ENCODE results near the gene CCL16. TPM values are rescaled to one million over a fixed set of nuclear protein-coding genes. Genes with fewer than 3 reads are reported as not detected.

The CCL16 gene
- total RNA-seq = under 1 TPM in 1 of 3 donors, not detected in 2; 0.48 TPM

GRCh38 chr17:35981246-35981645, at the start of gene CCL16:
CCL16 (minus strand) TSS chr17:35981497; CDS start chr17:35981420, 77 bp downstream.
- Histone ChIP-seq H3K27me3 (no peaks in the 10 kb centered on the region), H3K27ac (no peak within 1 kb of the TSS), H3K36me3 (no peaks in the 10 kb centered on the region), H3K4me3 (no peak within 1 kb of the TSS), H3K4me1 (no peaks in the 10 kb centered on the region), H3K9me3 (no peaks in the 10 kb centered on the region)
- no peak for DNase-seq (ENCODE audit: low spot score in 2 of 2)
- intact Hi-C loops (cut with DNase I; ENCODE audit: low total_unique reads) = loop anchor here (2.0 kb wide), 1 partner anchor 36 kb away; the partner anchor contains the start of gene CCL23
- TF ChIP-seq POLR2AphosphoS5 (IDR thresholded peaks at IDR 0.05) (no peak), CTCF (IDR thresholded peaks at IDR 0.05) (no peak), POLR2A (IDR thresholded peaks at IDR 0.05) (no peak)

- Histone ChIP-seq H3K27ac (no peak overlapping the region), H3K36me3 (no peaks in the 10 kb centered on the region), H3K9me3 (no peaks in the 10 kb centered on the region), H3K4me3 (no peak overlapping the region), H3K27me3 (no peaks in the 10 kb centered on the region), H3K4me1 (no peaks in the 10 kb centered on the region)
- intact Hi-C loops (cut with DNase I; ENCODE audit: low total_unique reads) = no loop called here
- TF ChIP-seq CTCF (IDR thresholded peaks at IDR 0.05) = no peak
- no peak for TF ChIP-seq POLR2AphosphoS5 (IDR thresholded peaks at IDR 0.05)
- no peak for TF ChIP-seq POLR2A (IDR thresholded peaks at IDR 0.05)
- no peak for DNase-seq (ENCODE audit: low spot score in 2 of 2)
Observed at GRCh38 chr17:36030956-36031355, 49.7 kb upstream of the CCL16 start.

DNA sequence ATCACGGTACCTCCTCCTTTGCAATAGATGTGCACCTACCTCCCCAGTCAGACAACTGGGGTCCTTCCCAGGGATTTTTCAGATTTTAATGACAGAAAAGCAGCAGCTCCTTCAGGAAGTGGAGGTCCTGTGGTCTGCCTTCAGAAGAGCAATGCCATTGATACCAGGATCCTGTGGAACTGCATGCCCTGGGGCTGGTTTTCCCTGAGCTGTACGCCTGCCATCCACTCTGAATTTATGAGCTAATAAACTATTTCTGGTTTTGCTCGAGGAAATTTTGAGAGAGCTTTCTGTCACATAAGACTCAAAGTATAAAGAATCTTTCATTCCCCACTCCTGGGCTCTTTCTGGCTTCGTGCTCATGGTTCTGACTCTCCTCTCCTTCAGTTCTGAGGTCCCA, 46.5 kb upstream of the CCL16 start:
- TF ChIP-seq POLR2A (IDR thresholded peaks at IDR 0.05) (no peak), CTCF (IDR thresholded peaks at IDR 0.05) (no peak), POLR2AphosphoS5 (IDR thresholded peaks at IDR 0.05) (no peak)
- H3K27me3 ChIP-seq = no peaks in the 10 kb centered on the region
- H3K4me3 ChIP-seq = no peak overlapping the region
- H3K9me3 ChIP-seq = no peaks in the 10 kb centered on the region
- no peaks in the 10 kb centered on the region for H3K4me1 ChIP-seq
- intact Hi-C loops (cut with DNase I; ENCODE audit: low total_unique reads) = no loop called here
- DNase-seq (ENCODE audit: low spot score in 2 of 2) = no peak
- H3K36me3 ChIP-seq = no peaks in the 10 kb centered on the region
- H3K27ac ChIP-seq = no peak overlapping the region

GRCh38 chr17:36024106-36024869, 43.0 kb upstream of the CCL16 start:
- Histone ChIP-seq H3K27me3 (no peaks in the 10 kb centered on the region), H3K4me1 (no peaks in the 10 kb centered on the region), H3K36me3 (no peaks in the 10 kb centered on the region), H3K27ac (no peak overlapping the region), H3K9me3 (no peaks in the 10 kb centered on the region), H3K4me3 (no peak overlapping the region)
- intact Hi-C loops (cut with DNase I; ENCODE audit: low total_unique reads) = no loop called here
- DNase-seq (ENCODE audit: low spot score in 2 of 2) = no peak
- TF ChIP-seq POLR2AphosphoS5 (IDR thresholded peaks at IDR 0.05) (no peak), POLR2A (IDR thresholded peaks at IDR 0.05) (no peak), CTCF (IDR thresholded peaks at IDR 0.05) (no peak)

GRCh38 chr17:36019423-36019822, 38.1 kb upstream of the CCL16 start:
- Histone ChIP-seq H3K36me3 (no peaks in the 10 kb centered on the region), H3K27me3 (no peaks in the 10 kb centered on the region), H3K9me3 (no peaks in the 10 kb centered on the region), H3K4me1 (no peaks in the 10 kb centered on the region), H3K4me3 (no peak overlapping the region), H3K27ac (no peak overlapping the region)
- intact Hi-C loops (cut with DNase I; ENCODE audit: low total_unique reads) = no loop called here
- no peak for DNase-seq (ENCODE audit: low spot score in 2 of 2)
- no peak for TF ChIP-seq POLR2AphosphoS5 (IDR thresholded peaks at IDR 0.05)
- TF ChIP-seq POLR2A (IDR thresholded peaks at IDR 0.05) = no peak
- no peak for TF ChIP-seq CTCF (IDR thresholded peaks at IDR 0.05)
